Measurements from ENCODE around the gene MYLK.

DNA sequence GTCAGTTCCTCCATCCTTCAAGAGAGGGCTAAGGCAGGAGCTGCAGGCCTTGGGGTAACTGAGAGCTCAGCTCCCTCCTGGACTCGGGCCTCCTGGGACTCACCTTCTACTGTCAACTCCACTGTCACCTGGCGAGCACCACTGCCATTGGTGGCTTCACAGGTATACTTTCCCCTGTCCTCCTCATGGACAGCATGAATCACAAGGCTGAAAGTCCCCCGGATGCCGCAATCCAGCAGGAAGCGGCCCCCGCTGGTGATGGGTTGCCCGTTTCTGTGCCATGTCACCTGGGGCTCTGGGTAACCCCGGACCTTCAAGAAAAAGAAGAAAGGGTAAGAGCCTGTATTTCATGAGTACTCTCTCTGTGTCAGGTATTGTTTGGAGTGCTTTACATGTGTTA lies 131.9 kb downstream of the MYLK start:
- no peak for TF ChIP-seq E2F4 (IDR thresholded peaks at IDR 0.05; ENCODE audit: low read depth, low read length)
- no peak for TF ChIP-seq ATF7 (IDR thresholded peaks at IDR 0.05; ENCODE audit: low read depth)
- no peak for TF ChIP-seq ESRRA (IDR thresholded peaks at IDR 0.05; ENCODE audit: low read length)
- TF ChIP-seq ASH2L (IDR thresholded peaks at IDR 0.05; ENCODE audit: borderline replicate concordance, low read depth), result no peak
- TF ChIP-seq SMAD1 (IDR thresholded peaks at IDR 0.05; ENCODE audit: low read depth, partially characterized antibody), result no peak
- no peak for TF ChIP-seq HDGF (IDR thresholded peaks at IDR 0.05)
- no peak for TF ChIP-seq RAD21 (IDR thresholded peaks at IDR 0.05; ENCODE audit: insufficient read depth, low read depth, low read length)
- TF ChIP-seq EZH2 (IDR thresholded peaks at IDR 0.05; ENCODE audit: borderline replicate concordance, control insufficient read depth, low read depth, low read length), result no peak
- TF ChIP-seq HCFC1 (IDR thresholded peaks at IDR 0.05; ENCODE audit: low read length), result no peak
- TF ChIP-seq POLR2AphosphoS5 (IDR thresholded peaks at IDR 0.05; ENCODE audit: low read length), result no peak
- TF ChIP-seq POLR2A (IDR thresholded peaks at IDR 0.05; ENCODE audit: low read depth, low read length), result no peak
- no peak for TF ChIP-seq ETV6 (conservative IDR thresholded peaks at IDR 0.05 in 1 of 2, IDR thresholded peaks at IDR 0.05 in 1 of 2; ENCODE audit: borderline replicate concordance in 1 of 2, low read depth in 1 of 2)
